HL-60 (cell line): ENCODE measurements around the gene CACUL1.

Source experiments
- DNase-seq, 2 experiments: peaks; one replicate each; pipeline ENCODE4 v3.0.0-alpha.2; 2010 to 2020; ENCODE audit warnings: low read depth in 1 of 2, low spot score in 1 of 2
- H3K27ac ChIP-seq: fragments of 250-450 bp; sonication (Bioruptor Pico); replicated peaks from 2 replicates; pipeline ENCODE4 v1.5.1; 2020; ENCODE audit warnings: mild to moderate bottlenecking, moderate library complexity
- H3K27me3 ChIP-seq: fragments of 250-450 bp; sonication (Bioruptor Pico); 2 replicates; pipeline ENCODE4 v1.5.1; 2021; ENCODE audit warnings: mild to moderate bottlenecking, moderate library complexity; ENCODE audit not compliant: insufficient read depth, poor library complexity, severe bottlenecking
- H3K4me3 ChIP-seq: replicated peaks from 2 replicates; pipeline ENCODE4 v1.5.1; 2011; ENCODE audit warnings: mild to moderate bottlenecking, control low read depth, low read length; ENCODE audit not compliant: insufficient read depth
- GABPA ChIP-seq: IDR thresholded peaks from 2 replicates; pipeline ENCODE4 v1.6.1; 2012; ENCODE audit warnings: low read depth
- POLR2AphosphoS5 ChIP-seq: IDR thresholded peaks from 2 replicates; pipeline ENCODE4 v1.6.1; 2012; ENCODE audit warnings: low read depth
- REST ChIP-seq: IDR thresholded peaks from 2 replicates; pipeline ENCODE4 v1.6.1; 2012; ENCODE audit warnings: low read depth; ENCODE audit not compliant: insufficient replicate concordance
- SPI1 ChIP-seq: IDR thresholded peaks from 2 replicates; pipeline ENCODE4 v1.6.1; 2012; ENCODE audit warnings: low read depth, mild to moderate bottlenecking, borderline replicate concordance
- TF ChIP-seq, protein P1 (sequence below): IDR thresholded peaks from one replicate; pipeline ENCODE4 v1.5.1; 2011; ENCODE audit warnings: low read length, control low read depth, inconsistent platforms; ENCODE audit not compliant: insufficient read depth

The CACUL1 gene

GRCh38 chr10:118773041-118773440 lies 18.3 kb upstream of the CACUL1 start:
- TF ChIP-seq, protein P1, sequence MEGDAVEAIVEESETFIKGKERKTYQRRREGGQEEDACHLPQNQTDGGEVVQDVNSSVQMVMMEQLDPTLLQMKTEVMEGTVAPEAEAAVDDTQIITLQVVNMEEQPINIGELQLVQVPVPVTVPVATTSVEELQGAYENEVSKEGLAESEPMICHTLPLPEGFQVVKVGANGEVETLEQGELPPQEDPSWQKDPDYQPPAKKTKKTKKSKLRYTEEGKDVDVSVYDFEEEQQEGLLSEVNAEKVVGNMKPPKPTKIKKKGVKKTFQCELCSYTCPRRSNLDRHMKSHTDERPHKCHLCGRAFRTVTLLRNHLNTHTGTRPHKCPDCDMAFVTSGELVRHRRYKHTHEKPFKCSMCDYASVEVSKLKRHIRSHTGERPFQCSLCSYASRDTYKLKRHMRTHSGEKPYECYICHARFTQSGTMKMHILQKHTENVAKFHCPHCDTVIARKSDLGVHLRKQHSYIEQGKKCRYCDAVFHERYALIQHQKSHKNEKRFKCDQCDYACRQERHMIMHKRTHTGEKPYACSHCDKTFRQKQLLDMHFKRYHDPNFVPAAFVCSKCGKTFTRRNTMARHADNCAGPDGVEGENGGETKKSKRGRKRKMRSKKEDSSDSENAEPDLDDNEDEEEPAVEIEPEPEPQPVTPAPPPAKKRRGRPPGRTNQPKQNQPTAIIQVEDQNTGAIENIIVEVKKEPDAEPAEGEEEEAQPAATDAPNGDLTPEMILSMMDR = no peak
- no peak for DNase-seq
- H3K27ac ChIP-seq = no peak overlapping the region

DNA sequence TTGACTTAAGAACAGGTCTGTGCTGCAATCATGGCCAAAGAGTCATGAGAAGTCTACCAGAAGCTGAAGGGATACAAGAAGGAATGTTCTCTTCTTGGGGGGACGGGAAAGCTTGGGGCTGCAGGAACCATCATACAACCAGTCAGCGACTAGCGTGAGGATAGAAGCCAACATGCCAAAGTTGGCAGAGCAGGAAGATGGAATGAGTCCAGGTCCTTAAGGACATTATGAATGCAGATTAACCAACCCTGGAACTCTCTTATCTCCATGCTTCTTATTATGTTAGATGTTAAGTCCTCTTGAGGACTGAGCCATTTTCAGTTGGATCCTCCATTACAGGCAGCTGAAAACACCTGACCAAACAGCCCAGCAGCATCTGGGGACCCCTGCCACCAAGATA lies 17.2 kb upstream of the CACUL1 start:
- no peak overlapping the region for H3K27ac ChIP-seq
- no peaks in the 10 kb centered on the region for H3K27me3 ChIP-seq
- H3K4me3 ChIP-seq = no peak overlapping the region
- TF ChIP-seq, protein P1 = no peak
- TF ChIP-seq POLR2AphosphoS5 (no peak), SPI1 (no peak), GABPA (no peak), REST (no peak)
- no peak for DNase-seq

More at GRCh38 chr10:118773041-118773440, 18.3 kb upstream of the CACUL1 start:
- Histone ChIP-seq H3K4me3 (no peak overlapping the region), H3K27me3 (no peaks in the 10 kb centered on the region)

GRCh38 chr10:118769898-118770600 lies 15.3 kb upstream of the CACUL1 start:
- no peaks in the 10 kb centered on the region for H3K27me3 ChIP-seq
- no peak overlapping the region for H3K27ac ChIP-seq
- TF ChIP-seq REST = no peak
- no peak overlapping the region for H3K4me3 ChIP-seq
- no peak for DNase-seq

DNA sequence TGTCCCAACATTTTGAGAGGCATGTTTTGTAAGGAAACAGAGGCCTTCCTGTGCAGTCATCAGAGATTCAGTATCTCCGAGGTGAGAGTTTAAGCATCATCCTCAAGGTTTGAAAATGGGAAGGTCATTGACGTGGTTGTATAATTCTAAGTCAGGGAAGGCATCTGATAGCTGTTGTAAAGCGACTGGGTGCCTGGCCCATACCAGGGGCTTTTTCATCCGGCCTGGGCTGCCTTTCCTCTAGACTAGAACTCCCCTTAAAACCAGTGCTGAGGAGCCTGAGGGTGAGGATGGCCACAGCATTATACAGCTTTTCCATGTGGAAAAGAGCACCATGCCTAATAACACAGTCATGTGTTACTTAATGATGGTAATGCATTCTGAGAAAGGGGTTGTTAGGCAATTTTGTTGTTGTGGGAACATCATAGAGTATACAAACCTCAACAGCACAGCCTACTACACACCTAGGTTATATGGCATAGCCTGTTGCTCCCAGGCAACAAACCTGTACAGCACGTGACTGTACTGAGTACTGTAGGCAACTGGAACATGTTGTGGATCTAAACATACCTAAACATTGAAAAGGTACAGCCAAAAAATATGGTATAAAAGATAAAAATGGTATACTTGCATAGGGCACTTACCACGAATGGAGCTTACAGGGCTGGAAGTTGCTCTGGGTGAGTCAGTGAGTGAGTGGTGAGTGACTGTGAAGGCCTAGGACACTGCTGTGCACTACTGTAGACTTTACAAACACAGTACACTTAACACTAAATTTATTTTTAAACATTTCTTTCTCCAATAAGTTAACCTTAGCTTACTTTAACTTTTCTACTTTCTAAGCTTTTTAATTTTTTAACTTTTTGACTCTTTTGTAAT lies 13.5 kb upstream of the CACUL1 start:
- Histone ChIP-seq H3K27ac (no peak overlapping the region), H3K4me3 (no peak overlapping the region), H3K27me3 (no peaks in the 10 kb centered on the region)
- no peak for DNase-seq
- TF ChIP-seq SPI1 (no peak), REST (no peak), POLR2AphosphoS5 (no peak), GABPA (no peak)
- TF ChIP-seq, protein P1 = no peak
